A549 (cell line): ENCODE data around the gene FSCN2. TPM values are rescaled to one million over a fixed set of nuclear protein-coding genes. Genes with fewer than 3 reads are reported as not detected.
"Not testable (repeated sequence)": the region's sequence is repeated elsewhere in the genome, so short reads cannot be mapped to it uniquely, and the experiment has no call there.

ENCODE experiments used
- ATAC-seq, 2 experiments: fragments of 200-7000 bp in 1 of 2; fragments of >200 bp in 1 of 2; cut with Nextera tagmentation in 1 of 2; cut with Tn5 transposase in 1 of 2; 3 replicates each; pipeline versions ENCODE4 v1.8.0 to v1.9.1; 2018 to 2020; ENCODE audit warnings: mild to moderate bottlenecking in 1 of 2, moderate library complexity in 1 of 2
- CTCF ChIA-PET: fragments of 300-600 bp; sonication (Branson Sonifier 250); formaldehyde crosslinking; extraction: SDS; loops from one replicate; lab custom pipeline; 2021; ENCODE audit warnings: antibody characterized with exemption, inconsistent platforms; lab: Yijun Ruan, JAX
- POLR2A ChIA-PET: fragments of 350-600 bp; formaldehyde crosslinking; extraction: SDS; loops from one replicate; lab custom pipeline; 2021; ENCODE audit warnings: antibody characterized with exemption, inconsistent platforms; lab: Yijun Ruan, JAX
- DNase-seq, 2 experiments: peaks; one replicate each; pipeline versions ENCODE4 v3.0.0 to v3.0.0-alpha.2; 2011 to 2016; ENCODE audit warnings: low read depth in 1 of 2, low spot score in 1 of 2
- FAIRE-seq: peaks from 2 replicates; lab custom pipeline; 2011; peaks lifted over from hg19 to GRCh38; lab: Jason Lieb, UNC
- H3K27ac ChIP-seq, 2 experiments: fragments of >200 bp; sonication (Bioruptor Twin); formaldehyde crosslinking; 3 replicates each; pipeline ENCODE4 v1.5.1; 2016 to 2017
- H3K4me1 ChIP-seq: fragments of >200 bp; sonication (Bioruptor Twin); formaldehyde crosslinking; 3 replicates; pipeline ENCODE4 v1.6.1; 2016
- H3K4me2 ChIP-seq: fragments of >200 bp; sonication (Bioruptor Twin); formaldehyde crosslinking; 3 replicates; pipeline ENCODE4 v1.6.1; 2016
- H3K4me3 ChIP-seq: fragments of >200 bp; sonication (Bioruptor Twin); formaldehyde crosslinking; 3 replicates; pipeline ENCODE4 v1.5.1; 2016
- H3K9me3 ChIP-seq: fragments of >200 bp; sonication (Bioruptor Twin); formaldehyde crosslinking; 3 replicates; pipeline ENCODE4 v1.6.1; 2016
- CBX8 ChIP-seq: fragments of 200-600 bp; sonication (generic); IDR thresholded peaks from 2 replicates; pipeline ENCODE4 v1.6.1; 2016
- FOXS1 ChIP-seq: fragments of 250-450 bp; sonication (Bioruptor Pico); IDR thresholded peaks from 2 replicates; pipeline ENCODE4 v1.5.0; 2020; ENCODE audit warnings: mild to moderate bottlenecking, moderate library complexity
- HMGXB4 ChIP-seq: fragments of 250-450 bp; sonication (Bioruptor Pico); IDR thresholded peaks from 2 replicates; pipeline ENCODE4 v1.5.0; 2021; ENCODE audit warnings: mild to moderate bottlenecking, moderate library complexity, borderline replicate concordance
- JUNB ChIP-seq: fragments of >200 bp; sonication (Bioruptor Twin); formaldehyde crosslinking; IDR thresholded peaks from 2 replicates; pipeline ENCODE4 v1.6.1; 2016
- KDM1A ChIP-seq: fragments of 200-600 bp; sonication (generic); IDR thresholded peaks from 2 replicates; pipeline ENCODE4 v1.6.1; 2016; ENCODE audit warnings: low read depth, mild to moderate bottlenecking
- NFE2L2 ChIP-seq: fragments of 150-350 bp; conservative IDR thresholded peaks from 2 replicates; pipeline ENCODE4 v1.6.1; 2014; ENCODE audit warnings: low read length
- PBX3 ChIP-seq: IDR thresholded peaks from 2 replicates; pipeline ENCODE4 v1.6.1; 2012
- POLR2A ChIP-seq: IDR thresholded peaks from 2 replicates; pipeline ENCODE4 v1.6.1; 2012; ENCODE audit warnings: mild to moderate bottlenecking, low read length
- POLR2AphosphoS2 ChIP-seq: conservative IDR thresholded peaks from 2 replicates; pipeline ENCODE4 v1.6.1; 2012; ENCODE audit warnings: low read length, improper control_type of control experiment, inconsistent platforms
- SREBF2 ChIP-seq: fragments of 450-650 bp; IDR thresholded peaks from 2 replicates; pipeline ENCODE4 v1.6.1; 2014; ENCODE audit warnings: mild to moderate bottlenecking, moderate library complexity
- ZFP36 ChIP-seq: fragments of 450-650 bp; IDR thresholded peaks from 2 replicates; pipeline ENCODE4 v1.6.1; 2014; ENCODE audit warnings: borderline replicate concordance; ENCODE audit not compliant: partially characterized antibody
- WGBS: methylation state at CpG from one replicate; pipeline ENCODE4 v1.1.6; 2017; ENCODE audit errors: missing lambda C conversion rate; 5-methylcytosine and 5-hydroxymethylcytosine counted together
- polyA plus RNA-seq, 4 experiments: library from polyadenylated mRNA; depleted of rRNA in 3 of 4; stranded (reverse); fragments of >200 nt; fragmentation: RNase III in 1 of 4; extraction: RNeasy Plus Mini Kit Qiagen cat#74134 plus additional on column Dnase treatment in 1 of 4; gene quantifications; 2 replicates in 3 of 4; 3 replicates in 1 of 4; pipeline ENCODE4 v1.2.3, GENCODE V29; 2011 to 2017

The FSCN2 gene
- polyA plus RNA-seq, 2 of the 4 experiments (the other 2 are of a cell fraction) = 0.84 to 1.3 TPM

DNA sequence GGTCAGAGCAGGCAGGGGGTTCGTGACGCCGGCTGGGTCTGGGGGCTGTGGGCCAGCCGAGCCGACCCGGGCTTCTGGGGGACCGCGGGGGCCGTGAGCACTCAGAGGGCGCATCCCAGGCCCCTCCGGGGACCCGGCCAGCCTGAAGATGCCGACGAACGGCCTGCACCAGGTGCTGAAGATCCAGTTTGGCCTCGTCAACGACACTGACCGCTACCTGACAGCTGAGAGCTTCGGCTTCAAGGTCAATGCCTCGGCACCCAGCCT, 140 bp downstream of the FSCN2 start:
- no peak for ATAC-seq
- Histone ChIP-seq H3K27ac (no peak overlapping the region), H3K4me3 (no peak overlapping the region), H3K9me3 (0 out of 3 replicates have a peak, but pooled peaks cover 3% of the 10 kb centered on the region), H3K4me2 (no peak overlapping the region), H3K4me1 (no peaks in the 10 kb centered on the region)
- ChIA-PET CTCF (interaction anchor here (1.1 to 4.4 kb wide), 4 partner anchors 9 to 73 kb away, joined by 3 to 31 read pairs (median 12); no protein-coding TSS in a partner anchor), POLR2A (interaction anchor here (3.0 kb wide), 1 partner anchor 10 kb away, joined by 10 read pairs; no protein-coding TSS in a partner anchor)
- no peak for FAIRE-seq
- WGBS = 64% methylated on average over 11 of the region's 20 CpGs
- DNase-seq = no peak
- no peak for TF ChIP-seq JUNB
- TF ChIP-seq ZFP36 = no peak
- TF ChIP-seq NFE2L2 = no peak
- TF ChIP-seq FOXS1 (CRISPR knock-in tag) = no peak
- no peak for TF ChIP-seq CBX8
- TF ChIP-seq HMGXB4 = no peak
- no peak for TF ChIP-seq POLR2AphosphoS2
- TF ChIP-seq KDM1A = no peak

- POLR2A ChIA-PET = interaction anchor here (3.0 kb wide), 1 partner anchor 10 kb away, joined by 10 read pairs; no protein-coding TSS in a partner anchor
- H3K4me2 ChIP-seq = no peak overlapping the region
- DNase-seq = no peak
- H3K9me3 ChIP-seq = 0 out of 3 replicates have a peak, but pooled peaks cover 3% of the 10 kb centered on the region
- no peak for TF ChIP-seq PBX3
- peak; percentile 26 for TF ChIP-seq POLR2A
- 83% methylated on average over 48 of the region's 62 CpGs for WGBS
- CTCF ChIA-PET = interaction anchor here (0.6 to 4.4 kb wide), 8 partner anchors 9 to 281 kb away, joined by 3 to 31 read pairs (median 5); no protein-coding TSS in a partner anchor
- peaks cover 4% of the 10 kb centered on the region; the same call in 1 of the 3 replicates for H3K4me1 ChIP-seq
- ATAC-seq = no peak
- H3K27ac ChIP-seq = no peak overlapping the region
- H3K4me3 ChIP-seq = no peak overlapping the region
- FAIRE-seq = no peak
These were observed 667 bp downstream of the FSCN2 start for GRCh38 chr17:81528651-81529436.

GRCh38 chr17:81529437-81529803, 1.2 kb downstream of the FSCN2 start:
- DNase-seq (no peak), ATAC-seq (no peak), FAIRE-seq (no peak)
- H3K4me1 ChIP-seq = peaks cover 10% of the 10 kb centered on the region; the same call in 1 of the 3 replicates
- ChIA-PET POLR2A (interaction anchor here (3.0 kb wide), 1 partner anchor 11 kb away, joined by 10 read pairs; no protein-coding TSS in a partner anchor), CTCF (interaction anchor here (0.9 to 4.4 kb wide), 9 partner anchors 8 to 276 kb away, joined by 3 to 31 read pairs (median 5); no protein-coding TSS in a partner anchor)
- H3K4me3 ChIP-seq = no peak overlapping the region
- no peak for TF ChIP-seq SREBF2
- 0 out of 2 replicates have a peak, but pooled peaks have one; percentile 25 for TF ChIP-seq PBX3
- H3K27ac ChIP-seq = no peak overlapping the region
- H3K9me3 ChIP-seq = 0 out of 3 replicates have a peak, but pooled peaks cover 3% of the 10 kb centered on the region
- 70% methylated on average over 6 of the region's 6 CpGs for WGBS
- H3K4me2 ChIP-seq = no peak overlapping the region

GRCh38 chr17:81531013-81531412, 2.8 kb downstream of the FSCN2 start:
- H3K27ac ChIP-seq, H3K4me2 ChIP-seq, ATAC-seq, H3K4me3 ChIP-seq, DNase-seq, H3K9me3 ChIP-seq, FAIRE-seq: not testable (repeated sequence)
- 77% methylated on average over 6 of the region's 6 CpGs for WGBS
- CTCF ChIA-PET = interaction anchor here (3.3 to 4.4 kb wide), 2 partner anchors 12 to 70 kb away, joined by 20 to 31 read pairs; no protein-coding TSS in a partner anchor
- peaks cover 11% of the 10 kb centered on the region; the same call in 1 of the 3 replicates for H3K4me1 ChIP-seq
- POLR2A ChIA-PET = interaction anchor here (3.0 kb wide), 1 partner anchor 12 kb away, joined by 10 read pairs; no protein-coding TSS in a partner anchor

DNA sequence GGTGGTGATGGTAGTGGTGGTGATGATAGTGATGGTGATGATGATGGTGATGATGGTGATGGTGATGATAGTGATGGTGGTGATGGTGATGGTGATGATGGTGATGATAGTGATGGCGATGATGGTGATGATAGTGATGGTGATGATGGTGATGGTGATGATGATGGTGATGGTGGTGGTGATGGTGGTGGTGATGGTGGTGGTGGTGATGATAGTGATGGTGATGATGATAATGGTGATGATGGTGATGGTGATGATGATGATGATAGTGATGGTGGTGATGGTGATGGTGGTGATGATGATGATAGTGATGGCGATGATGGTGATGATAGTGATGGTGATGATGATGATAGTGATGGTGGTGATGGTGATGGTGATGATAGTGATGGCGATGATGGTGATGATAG, 3.8 kb downstream of the FSCN2 start:
- peaks cover 11% of the 10 kb centered on the region; the same call in 1 of the 3 replicates for H3K4me1 ChIP-seq
- H3K4me3 ChIP-seq, H3K4me2 ChIP-seq, ATAC-seq, H3K9me3 ChIP-seq, DNase-seq, H3K27ac ChIP-seq, POLR2A ChIA-PET: not testable (repeated sequence)
- WGBS = 84% methylated on average over 3 of the region's 3 CpGs
- FAIRE-seq = peak; percentile 94
- CTCF ChIA-PET = interaction anchor here (0.6 to 2.9 kb wide), 3 partner anchors 13 to 84 kb away, joined by 3 to 16 read pairs (median 3); no protein-coding TSS in a partner anchor
